Activated CD4-positive, alpha-beta T cell treated with anti-CD3 and anti-CD28 coated beads for 4 hours (primary cell): ENCODE measurements around the gene CRK.
A peak's percentile ranks its signal among the peaks of the same experiment; 100 is the strongest.
"Not testable (repeated sequence)": the region's sequence is repeated elsewhere in the genome, so short reads cannot be mapped to it uniquely, and the experiment has no call there.

Experiments
- DNase-seq, 2 donors: peaks; one replicate each; pipeline ENCODE4 v3.0.0-alpha.2; 2020

CRK gene

DNA sequence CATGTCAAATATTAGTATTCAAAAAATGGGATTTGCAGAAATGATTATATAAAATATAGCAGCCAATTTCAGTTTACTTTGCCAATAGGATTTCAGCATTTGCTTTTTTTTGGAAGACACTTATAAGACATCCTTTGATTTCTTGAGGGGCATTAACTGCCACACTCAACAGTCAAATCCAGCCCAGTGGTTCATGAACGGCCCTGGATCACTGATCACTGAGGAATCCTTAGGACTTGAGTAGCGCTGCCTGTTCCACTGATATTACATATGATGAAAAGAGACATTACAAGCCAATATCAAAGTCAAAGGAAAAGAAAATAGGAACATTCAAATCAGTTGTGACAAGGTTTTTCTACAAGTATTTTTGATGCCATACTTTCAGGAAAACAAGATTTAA lies 35.1 kb downstream of the CRK start:
- no peak for DNase-seq

DNA sequence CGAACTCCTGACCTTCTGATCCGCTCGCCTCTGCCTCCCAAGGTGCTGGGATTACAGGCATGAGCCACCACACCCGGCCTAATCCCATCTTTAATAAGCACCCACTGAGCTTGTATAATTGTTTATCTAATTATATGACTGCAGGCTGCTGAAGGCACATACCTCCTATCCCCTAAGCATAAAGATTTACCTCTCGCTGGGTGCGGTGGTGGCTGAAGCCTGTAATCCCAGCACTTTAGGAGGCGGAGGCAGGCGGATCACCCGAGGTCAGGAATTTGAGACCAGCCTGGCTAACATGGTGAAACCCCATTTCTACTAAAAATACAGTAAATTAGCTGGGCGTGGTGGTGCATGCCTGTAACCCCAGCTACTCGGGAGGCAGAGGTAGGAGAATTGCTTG lies 35.9 kb downstream of the CRK start:
- no peak for DNase-seq

DNA sequence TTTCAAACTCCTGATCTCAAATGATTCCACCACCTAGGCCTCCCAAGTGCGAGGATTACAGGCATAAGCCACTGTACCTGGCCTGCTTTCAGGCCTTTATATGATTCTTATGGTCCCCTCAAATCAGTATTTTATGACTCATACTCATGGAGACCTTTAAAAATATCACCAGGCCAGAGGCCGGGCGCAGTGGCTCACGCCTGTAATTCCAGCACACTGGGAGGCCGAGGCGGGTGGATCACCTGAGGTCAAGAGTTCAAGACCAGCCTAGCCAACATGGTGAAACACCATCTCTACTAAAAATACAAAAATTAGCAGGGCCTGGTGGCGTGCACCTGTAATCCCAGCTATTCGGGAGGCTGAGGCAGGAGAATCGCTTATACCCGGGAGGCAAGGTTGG lies 37.6 kb downstream of the CRK start:
- not testable (repeated sequence) for DNase-seq

DNA sequence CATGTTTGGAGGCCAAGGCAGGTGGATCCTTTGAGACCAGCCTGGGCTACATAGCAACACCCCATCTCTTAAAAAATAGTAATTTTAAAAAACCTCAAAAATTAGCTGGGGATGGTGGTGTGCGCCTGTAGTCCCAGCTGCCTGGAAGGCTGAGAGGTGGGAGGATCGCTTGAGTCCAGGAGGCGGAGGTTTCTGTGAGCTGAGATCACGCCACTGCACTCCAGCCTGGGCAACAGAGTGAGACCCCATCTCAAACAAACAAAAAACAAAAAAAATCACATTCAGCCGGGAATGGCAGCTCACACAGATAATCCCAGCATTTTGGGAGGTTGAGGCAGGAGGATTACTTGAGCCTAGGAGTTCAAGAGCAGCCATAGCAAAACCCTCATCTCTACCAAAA lies 39.6 kb downstream of the CRK start:
- no peak for DNase-seq

DNA sequence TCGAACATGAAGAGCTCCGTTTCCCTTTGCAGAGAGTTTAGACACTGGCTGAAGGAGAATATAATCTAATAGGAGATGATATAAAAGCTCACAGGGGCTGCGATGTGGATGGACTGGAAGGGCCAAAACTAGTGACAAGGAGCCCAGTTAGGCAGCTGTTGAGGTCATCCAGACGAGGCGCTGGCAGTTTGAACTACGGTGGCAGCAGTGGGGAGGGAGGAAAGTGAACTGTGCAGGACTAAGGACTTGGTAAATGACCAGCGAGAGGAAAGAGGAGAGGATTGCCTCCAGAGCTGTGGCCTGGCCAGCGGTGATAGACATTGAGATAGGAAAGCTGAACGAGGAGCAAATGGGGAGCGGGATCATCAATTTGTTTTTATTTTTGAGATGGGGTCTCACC lies 41.4 kb downstream of the CRK start:
- no peak for DNase-seq

DNA sequence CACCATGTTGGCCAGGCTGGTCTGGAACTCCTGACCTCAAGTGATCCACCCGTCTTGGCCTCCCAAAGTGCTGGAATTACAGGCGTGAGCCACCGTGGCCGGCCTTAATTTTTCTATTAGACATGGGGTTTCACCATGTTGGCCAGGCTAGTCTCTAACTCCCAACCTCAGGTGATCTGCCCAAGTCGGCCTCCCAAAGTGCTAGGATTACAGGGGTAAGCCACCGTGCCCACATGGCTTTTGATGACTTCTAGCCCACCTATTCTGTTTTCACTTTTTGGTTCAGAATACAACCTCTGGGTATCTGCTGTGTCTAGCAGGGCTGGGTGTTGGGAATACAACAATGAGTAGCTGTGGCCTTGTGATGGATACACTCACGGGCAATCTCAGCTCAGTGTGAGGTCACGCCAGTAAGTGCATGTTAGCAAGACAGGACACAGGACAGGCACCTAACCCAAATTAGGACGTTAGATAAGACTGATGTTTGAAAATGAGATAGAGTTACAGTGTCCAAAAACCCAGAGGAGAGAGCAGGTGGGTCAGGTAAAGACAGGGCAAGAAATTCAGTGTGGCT lies 41.9 kb downstream of the CRK start:
- DNase-seq, result no peak

DNA sequence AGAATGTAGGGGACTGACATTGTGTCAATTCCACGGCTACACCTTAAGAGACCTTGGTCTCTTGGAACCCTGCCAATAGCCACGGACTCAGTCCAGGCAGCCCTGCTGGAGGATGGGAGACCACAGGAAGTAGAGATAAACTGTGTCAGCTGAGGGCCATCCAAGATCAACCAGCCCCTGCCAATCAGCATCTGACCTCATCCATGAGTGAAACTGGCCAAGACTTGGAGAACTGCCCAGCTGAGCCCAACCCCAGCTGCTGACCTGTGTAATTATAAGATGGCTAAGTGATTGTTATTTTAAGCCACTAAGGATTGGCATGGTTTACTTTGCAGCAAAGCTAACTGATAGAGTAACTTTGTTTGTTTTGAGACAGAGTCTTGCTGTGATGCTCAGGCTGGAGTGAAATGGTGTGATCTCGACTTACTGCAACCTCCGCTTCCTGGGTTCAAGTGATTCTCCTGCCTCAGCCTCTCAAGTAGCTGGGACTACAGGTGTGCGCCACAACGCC lies 42.7 kb downstream of the CRK start:
- no peak for DNase-seq

DNA sequence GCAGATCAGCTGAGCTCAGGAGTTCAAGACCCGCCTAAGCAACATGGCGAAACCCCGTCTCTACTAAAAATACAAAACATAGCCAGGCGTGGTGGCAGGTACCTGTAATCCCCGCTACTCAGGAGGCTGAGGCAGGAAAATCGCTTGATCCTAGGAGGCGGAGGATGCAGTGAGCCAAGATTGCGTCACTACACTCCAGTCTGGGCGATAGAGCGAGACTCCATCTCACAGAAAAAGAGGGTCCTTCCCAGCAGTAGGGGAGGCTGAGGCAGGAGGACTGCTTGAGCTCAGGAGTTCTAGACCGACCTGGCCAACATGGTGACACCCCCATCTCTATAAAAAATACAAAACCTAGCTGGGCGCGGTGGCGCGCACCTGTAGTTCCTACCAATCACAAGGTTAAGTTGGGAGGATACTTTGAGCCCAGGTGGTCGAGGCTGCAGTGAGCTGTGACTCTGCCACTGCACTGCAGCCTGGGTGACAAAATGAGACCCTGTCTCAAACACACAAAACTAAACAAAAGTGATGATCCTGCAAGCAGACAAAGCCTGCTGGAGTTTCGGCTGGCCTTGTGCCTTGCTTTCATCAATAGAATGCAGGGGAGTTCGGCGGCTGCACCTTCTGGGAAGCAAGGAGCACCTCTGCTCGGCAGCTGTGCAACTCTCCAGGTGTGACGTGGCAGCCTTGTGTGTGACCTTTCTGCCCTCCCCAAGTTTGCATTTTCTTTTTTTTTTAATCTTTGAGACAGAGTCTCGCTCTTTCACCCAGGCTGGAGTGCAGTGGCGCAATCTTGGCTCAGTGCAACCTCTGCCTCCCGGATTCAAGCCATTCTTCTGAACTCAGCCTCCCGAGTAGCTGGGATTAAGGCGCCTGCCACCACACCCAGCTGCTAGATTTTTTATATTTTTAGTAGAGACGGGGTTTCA lies 43.6 kb downstream of the CRK start:
- no peak for DNase-seq

DNA sequence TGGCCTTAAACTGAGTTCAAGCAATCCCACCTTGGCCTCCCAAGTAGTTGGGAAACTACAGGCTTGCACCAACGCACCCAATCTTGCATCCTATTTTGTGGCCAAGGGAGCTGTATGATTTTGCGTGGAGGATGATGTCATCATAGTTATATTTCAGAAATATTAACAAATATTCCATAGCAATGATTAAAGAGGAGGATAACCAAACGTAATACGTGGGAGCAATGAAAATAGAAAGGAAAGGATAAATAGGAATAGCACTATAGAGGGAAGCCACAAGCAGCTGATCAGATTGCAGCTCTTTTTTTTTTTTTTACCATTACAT lies 53.8 kb downstream of the CRK start:
- no peak for DNase-seq

DNA sequence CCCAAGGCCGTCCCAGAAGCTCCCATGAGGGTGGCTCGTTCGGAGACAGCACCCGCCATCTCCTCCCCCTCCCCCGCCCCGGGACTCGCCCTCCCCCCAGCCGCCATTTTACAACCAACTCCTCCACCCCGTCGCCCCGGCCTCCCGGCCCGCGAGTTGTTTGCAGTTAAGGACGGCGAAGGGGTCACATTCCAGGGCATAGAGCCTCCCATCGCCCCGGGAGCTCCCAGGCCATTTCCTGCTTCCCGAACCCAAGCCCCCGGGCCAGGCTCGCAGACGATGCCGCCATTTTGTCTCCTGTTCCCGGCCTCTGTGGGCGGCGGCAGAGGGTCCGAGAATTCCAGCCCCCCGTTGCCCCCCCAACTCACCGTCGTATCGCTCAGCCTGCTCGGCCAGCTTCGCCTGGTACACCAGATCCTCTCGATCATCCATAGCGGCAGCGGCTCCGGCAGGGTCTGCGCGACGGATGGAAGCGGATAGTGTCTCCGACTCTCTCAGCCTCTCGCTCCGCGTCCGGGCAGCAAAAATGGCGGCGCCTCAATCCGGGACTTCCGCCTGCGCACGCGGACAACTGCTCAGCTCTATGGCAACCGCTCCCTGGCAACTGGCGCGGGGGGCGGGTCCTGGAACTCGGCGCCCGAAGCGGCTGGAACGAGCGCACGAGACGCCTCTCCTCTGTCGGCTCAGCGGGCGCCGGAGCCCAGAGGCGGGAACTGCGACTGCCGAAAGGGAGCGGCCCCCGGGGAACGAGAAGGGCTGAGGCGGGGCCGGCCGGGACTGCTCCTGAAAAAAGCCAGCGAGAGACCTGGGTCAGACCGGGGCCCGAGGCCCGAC lies 56.1 kb downstream of the CRK start, which contains the start of gene YWHAE:
YWHAE (minus strand) TSS at position 544 of the 834 bp plus-strand sequence; CDS start at position 432, 112 bp downstream.
- DNase-seq, result peak; percentile 96

DNA sequence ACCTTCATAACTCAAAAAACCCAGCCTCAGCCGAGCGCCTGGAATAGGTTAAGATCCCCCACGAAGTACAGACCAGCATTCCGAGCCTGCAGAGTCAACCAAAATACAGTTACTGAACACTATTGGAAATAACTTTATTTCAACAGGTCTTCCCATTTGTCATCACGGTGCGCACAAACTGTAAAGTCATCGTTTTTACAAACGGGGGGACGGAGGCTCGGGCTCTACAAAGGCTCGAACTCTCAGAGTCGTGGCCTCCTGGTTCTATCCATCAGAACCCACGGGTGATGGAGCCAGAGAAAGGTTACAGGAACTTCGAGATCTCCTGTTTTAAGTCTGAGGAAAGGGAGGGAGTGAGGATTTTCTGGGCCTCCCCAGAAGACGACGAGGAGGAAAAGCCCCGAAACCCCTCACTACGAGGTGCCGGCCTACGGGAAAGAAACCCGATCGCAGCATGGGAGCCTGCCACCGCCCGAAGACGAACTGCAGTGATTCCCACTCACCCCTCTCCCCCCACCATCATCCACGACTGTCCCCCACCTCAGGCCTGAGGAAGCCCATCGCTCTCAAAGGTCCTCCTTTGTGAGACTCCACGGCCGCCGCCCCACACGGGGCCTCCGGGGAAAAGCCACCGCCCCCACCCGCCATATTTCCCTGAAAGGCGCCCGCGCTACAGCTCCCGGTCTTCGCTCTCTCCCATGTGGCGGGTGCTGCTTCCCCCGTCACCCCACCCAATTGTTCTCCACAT lies 56.9 kb downstream of the CRK start:
- DNase-seq, result peak in 1 of 2 donors; percentile 26

DNA sequence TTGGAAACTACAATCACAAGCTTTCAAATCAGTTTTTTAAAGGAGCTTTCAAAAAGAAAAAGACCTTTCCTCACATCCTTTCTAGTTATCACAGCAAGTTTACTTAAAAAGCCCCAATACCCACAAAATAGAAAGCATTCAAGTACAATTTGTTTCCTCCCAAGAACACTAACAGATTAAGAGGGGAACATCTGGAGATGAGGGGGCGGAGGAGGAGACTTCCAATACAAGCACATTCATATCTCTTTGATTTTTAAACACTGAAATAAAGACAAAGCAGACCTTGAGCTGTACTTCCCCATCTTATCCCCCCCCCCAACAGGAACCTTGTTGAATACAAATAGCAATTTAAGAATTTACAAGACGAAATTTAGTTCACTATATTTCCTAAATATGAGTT lies 58.0 kb downstream of the CRK start:
- no peak for DNase-seq

DNA sequence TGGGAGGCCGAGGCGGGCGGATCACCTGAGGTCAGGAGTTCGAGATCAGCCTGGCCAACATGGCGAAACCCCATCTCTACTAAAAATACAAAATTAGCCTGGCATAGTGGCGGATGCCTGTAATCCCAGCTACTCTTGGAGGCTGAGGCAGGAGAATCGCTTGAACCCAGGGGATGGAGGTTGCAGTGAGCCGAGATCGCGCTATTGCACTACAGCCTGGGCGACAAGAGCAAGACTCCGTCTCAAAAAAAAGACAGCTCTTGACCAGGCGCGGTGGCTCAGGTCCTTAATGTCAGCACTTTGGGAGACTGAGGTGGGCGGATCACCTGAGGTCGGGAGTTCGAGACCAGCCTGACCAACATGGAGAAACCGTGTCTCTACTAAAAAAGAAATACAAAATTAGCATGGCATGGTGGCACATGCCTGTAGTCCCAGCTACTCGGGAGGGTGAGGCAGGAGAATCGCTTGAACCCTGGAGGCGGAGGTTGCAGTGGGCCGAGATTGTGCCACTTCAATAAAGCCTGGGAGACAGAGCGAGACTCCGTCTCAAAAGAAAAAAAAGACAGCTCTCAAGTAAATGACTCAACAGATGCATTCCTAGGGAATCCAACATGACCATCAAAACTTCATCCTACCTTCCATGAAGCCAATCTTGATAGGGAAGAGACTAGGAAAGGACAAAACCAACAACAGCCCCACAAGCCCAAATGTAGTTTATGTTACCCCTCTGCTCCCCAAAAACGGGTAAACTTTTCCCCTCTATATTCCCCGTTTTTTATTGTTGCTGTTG lies 60.0 kb downstream of the CRK start:
- not testable (repeated sequence) for DNase-seq

DNA sequence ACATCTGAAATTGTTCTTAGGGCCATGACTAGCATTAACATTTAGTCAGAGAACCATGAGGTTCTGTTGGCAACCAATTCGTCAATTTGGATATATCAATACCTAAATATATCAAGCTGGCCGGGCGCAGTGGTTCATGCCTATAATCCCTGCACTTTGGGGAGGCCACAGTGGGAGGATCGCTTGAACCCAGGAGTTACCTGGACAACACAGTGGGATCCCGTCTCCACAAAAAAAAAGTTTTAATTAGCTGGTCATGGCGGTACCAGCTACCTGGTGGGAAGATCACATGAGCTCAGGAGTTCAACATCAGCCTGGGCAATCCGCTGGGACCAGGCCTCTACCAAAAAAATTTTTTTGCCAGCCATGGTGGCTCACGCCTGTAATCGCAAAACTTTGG lies 64.5 kb downstream of the CRK start:
- no peak for DNase-seq

DNA sequence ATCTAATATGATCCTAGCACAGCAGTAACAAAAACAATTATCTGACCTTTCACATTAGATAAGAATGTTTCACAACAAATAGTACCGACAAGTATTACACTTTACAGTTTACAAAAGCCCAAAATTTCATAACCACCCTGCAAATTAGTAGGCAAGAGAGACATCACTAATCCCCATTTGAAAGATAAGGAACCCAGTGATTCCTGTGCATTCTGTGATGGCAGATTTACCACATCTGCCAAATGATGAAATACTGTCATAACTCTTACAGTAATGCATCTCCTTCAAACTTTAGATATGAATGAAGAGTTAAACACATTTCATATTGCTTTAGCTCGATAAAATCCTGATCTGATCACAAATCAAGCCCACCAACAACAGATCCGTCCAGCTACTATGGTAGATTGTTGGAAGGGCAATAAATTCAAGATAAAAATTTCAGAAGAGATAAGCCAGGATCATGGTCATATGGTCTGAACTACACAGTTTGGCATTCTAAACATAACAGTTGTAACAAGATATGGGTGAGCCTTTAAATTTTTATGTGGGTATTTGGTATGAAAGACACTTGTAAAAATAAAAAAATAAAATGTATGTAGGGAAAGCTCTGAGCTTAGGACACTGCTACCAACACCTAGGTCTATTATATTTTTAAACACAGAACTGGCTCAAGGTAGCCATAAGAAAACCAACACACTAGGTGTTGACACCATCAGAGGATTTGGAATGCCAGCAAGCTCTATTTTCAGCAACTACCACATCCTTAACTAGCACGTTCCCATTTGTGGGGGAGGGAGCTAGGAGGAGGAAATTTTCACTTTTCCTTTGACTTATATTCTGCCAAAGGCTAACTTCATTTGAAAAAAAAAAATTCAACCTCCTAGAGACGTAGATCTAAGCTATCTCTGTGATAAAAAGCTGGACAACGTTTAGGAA lies 65.3 kb downstream of the CRK start:
- no peak for DNase-seq

DNA sequence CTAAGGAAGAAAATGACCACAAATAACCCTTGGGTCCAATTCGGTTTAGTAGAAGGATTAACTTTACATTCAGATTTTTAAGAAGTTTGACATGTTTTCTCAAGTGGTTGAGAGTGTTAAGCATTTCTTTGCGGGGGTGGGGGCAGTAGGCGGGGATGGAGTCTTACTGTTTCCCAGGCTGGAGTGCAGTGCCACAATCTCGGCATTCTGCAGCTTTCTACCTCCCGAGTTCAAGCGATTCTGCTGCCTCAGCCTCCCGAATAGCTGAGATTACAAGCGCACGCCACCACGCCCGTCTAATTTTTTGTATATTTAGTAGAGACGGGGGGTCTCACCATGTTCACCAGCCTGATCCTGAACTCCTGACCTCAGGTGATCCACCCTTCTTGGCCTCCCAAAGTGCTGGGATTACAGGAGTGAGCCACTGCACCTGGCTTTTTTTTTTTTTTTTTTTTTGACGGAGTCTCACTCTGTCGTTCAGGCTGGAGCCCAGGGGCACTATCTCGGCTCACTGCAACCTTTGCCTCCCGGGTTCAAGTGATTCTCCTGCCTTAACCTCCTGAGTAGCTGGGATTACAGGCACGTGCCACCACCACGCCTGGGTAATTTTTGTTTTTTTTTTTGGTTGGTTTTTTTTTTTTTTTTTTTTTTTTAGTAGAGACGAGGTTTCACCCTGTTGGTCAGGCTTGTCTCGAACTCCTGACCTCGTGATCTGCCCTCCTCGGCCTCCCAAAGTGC lies 68.4 kb downstream of the CRK start:
- DNase-seq, result not testable (repeated sequence)

DNA sequence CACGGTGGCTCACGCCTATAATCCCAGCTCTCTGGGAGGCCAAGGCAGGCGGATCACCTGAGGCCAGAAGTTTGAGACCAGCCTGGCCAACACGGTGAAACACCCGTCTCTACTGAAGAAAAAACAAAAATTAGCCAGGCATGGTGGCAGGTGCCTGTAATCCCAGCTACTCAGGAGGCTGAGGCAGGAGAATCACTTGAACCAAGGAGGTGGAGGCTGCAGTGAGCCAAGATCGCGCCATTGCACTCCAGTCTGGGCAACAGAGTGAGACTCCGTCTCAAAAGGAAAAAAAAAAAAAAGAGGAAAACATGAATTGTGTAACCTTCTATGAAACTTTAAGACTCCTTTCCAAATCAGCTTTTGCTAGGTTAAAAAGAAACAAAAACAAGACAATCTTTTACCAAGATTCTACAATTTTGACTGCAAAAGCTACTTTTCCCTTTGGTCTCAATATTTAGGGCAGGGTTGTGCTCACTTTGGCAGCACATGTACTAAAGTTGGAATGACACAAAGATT lies 69.3 kb downstream of the CRK start:
- not testable (repeated sequence) for DNase-seq

DNA sequence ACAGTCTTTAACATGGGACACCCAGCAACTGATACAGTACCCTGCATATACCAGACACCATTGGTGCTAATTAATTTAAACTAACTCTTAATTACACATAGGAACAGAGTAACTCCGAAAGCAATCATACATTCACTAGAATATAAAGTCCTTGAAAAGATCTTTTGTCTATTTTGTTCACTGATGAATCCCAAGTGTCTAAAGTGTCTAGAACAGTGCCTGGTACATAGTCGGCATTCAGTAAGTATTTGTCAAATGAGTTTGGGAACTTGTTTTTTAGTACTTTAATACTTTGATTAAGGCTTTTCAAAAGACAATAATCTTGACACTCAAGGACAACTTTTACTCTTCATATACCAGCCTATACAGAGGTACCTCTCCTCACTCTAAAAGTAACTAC lies 69.8 kb downstream of the CRK start:
- DNase-seq, result no peak

DNA sequence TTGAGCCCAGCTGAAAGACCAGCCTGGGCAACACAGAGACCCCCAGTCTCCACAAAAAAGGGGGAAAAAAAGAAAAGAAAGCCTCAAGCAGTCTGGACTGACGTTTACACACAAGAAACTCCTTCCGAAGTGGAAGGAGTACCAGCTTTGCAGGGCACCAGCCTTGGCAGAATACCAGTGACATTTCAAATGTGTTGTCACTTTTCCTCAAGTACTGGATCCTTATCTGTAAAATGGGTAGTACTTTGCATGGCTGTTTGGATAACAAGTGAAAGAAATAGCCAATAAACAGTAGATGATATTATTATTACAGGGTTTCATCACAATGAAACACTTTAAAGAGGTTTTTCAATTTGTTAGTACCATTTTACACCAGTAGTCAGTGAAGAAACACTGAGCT lies 70.2 kb downstream of the CRK start:
- DNase-seq, result no peak
